Natural killer cell (primary cell): ENCODE data around the gene SLC7A14. TPM values are rescaled to one million over a fixed set of nuclear protein-coding genes. Genes with fewer than 3 reads are reported as not detected.

Experiments
- ATAC-seq, 3 donors: fragments of 150-1000 bp in 2 of 3; fragments of 200-7000 bp in 1 of 3; cut with Tn5 transposase; 1 replicate in 1 of 3; 2 replicates in 2 of 3; pipeline ENCODE4 v1.10.0; 2021; ENCODE audit warnings: mild to moderate bottlenecking in 2 of 3, moderate library complexity in 2 of 3
- DNase-seq, 2 donors: peaks; one replicate each; pipeline versions ENCODE4 v3.0.0 to v3.0.0-alpha.2; 2013 to 2021; ENCODE audit warnings: mixed read lengths in 1 of 2
- H3K27ac ChIP-seq: one replicate; pipeline ENCODE4 v1.5.1; 2013; ENCODE audit warnings: mild to moderate bottlenecking, low read length
- H3K27me3 ChIP-seq: one replicate; pipeline ENCODE4 v1.6.1; 2013; ENCODE audit warnings: low read length; ENCODE audit not compliant: control insufficient read depth, insufficient read depth
- H3K36me3 ChIP-seq: one replicate; pipeline ENCODE4 v1.6.1; 2013; ENCODE audit warnings: low read length; ENCODE audit not compliant: control insufficient read depth, insufficient read depth
- H3K4me1 ChIP-seq: one replicate; pipeline ENCODE4 v1.6.1; 2013; ENCODE audit warnings: low read length; ENCODE audit not compliant: control insufficient read depth, insufficient read depth
- H3K4me3 ChIP-seq: one replicate; pipeline ENCODE4 v1.5.1; 2013; ENCODE audit warnings: low read length
- H3K9me3 ChIP-seq: one replicate; pipeline ENCODE4 v1.6.1; 2013; ENCODE audit warnings: low read length; ENCODE audit not compliant: control insufficient read depth, insufficient read depth
- H3K27ac Mint-ChIP-seq, 2 donors: one replicate each; pipeline ENCODE4 v1.8.0; 2022; ENCODE audit warnings: mild to moderate bottlenecking in 2 of 2, mixed read lengths in 2 of 2, moderate library complexity in 1 of 2
- H3K27me3 Mint-ChIP-seq, 2 donors: one replicate each; pipeline ENCODE4 v1.8.0; 2022; ENCODE audit warnings: low read depth in 2 of 2, mixed read lengths in 2 of 2
- H3K36me3 Mint-ChIP-seq: one replicate; pipeline ENCODE4 v1.8.0; 2022; ENCODE audit warnings: mixed read lengths
- H3K4me1 Mint-ChIP-seq, 2 donors: one replicate each; pipeline ENCODE4 v1.8.0; 2022; ENCODE audit warnings: mixed read lengths in 2 of 2
- H3K4me3 Mint-ChIP-seq: one replicate; pipeline ENCODE4 v1.8.0; 2022; ENCODE audit warnings: mild to moderate bottlenecking, moderate library complexity, mixed read lengths
- H3K9me3 Mint-ChIP-seq, 2 donors: one replicate each; pipeline ENCODE4 v1.8.0; 2022; ENCODE audit warnings: mixed read lengths in 2 of 2
- WGBS: methylation state at CpG from one replicate; pipeline ENCODE4 v1.1.7; 2013; ENCODE audit warnings: missing lambda C conversion rate; ENCODE audit not compliant: insufficient coverage; 5-methylcytosine and 5-hydroxymethylcytosine counted together
- intact Hi-C: fragments of 100-400 bp; cut with micrococcal nuclease; formaldehyde crosslinking; loops from one replicate; pipeline ENCODE4 v1.14.2; 2022
- total RNA-seq, 4 donors: library from RNA; stranded (reverse); fragments of 120-200 nt in 1 of 4; gene quantifications; one replicate each; pipeline versions ENCODE4 v1.2.3 to v1.2.4, GENCODE V29; 2013 to 2022
- TF ChIP-seq, protein P1 (sequence below): fragments of 200-600 bp; IDR thresholded peaks from one replicate; pipeline ENCODE4 v1.8.0; 2022; ENCODE audit warnings: antibody characterized with exemption

Gene SLC7A14
- total RNA-seq, 3 donors from 2014 or later (not counting 1 experiment from before 2014, with no cell fraction given), result not detected

DNA sequence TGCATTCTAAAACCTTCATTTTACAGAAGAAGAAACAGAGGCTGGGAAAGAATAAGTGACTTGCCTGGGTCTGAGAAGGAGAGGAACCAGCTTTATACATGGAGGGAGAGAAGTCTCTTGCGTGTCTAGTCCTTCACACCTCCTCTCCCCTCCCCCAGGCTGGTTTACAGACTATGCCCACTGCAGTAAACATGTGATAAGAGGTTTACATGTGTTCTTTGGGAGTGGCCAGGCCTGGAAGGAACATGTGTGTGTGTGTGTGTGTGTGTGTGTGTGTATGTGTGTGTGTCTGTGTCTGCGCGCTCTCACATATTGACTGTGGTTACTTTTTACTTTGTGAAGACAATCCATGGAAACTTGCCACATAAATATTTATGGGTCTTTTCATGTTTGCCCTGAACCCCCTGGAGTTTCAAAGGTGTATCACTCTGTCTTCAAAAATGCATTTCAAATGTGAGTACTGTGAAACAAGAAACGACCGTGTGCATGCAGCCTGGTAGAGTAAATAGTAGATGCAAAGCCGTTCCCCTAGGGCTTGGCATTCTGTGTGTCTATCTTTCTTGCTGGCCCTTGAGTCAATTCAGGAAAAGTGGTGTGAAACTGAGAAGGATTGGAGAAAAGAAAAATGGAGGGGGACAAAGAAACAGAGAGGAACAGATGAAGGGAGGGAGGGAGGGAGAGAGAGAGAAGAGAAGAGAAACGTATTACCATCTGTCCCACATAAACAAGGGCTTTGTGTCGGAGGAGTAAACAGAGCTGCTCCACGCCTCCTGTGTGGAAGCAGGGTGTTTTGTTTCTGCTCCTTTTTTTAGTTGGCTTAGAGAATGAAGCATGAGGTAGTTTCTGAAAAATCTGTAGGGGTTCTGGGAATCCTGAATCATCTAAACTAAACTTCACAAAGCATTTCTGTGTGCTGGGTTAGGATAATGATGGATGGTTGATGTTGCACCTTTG, 115.5 kb downstream of the SLC7A14 start:
- no peak for DNase-seq
- WGBS, result 72% methylated on average over 7 of the region's 9 CpGs
- Mint-ChIP-seq H3K9me3 (no peaks in the 10 kb centered on the region), H3K4me1 (no peaks in the 10 kb centered on the region), H3K36me3 (no peaks in the 10 kb centered on the region), H3K27me3 (peaks cover 17 to 25% of the 10 kb centered on the region in 2 donors), H3K4me3 (no peak overlapping the region), H3K27ac (no peak overlapping the region)
- TF ChIP-seq, protein P1, sequence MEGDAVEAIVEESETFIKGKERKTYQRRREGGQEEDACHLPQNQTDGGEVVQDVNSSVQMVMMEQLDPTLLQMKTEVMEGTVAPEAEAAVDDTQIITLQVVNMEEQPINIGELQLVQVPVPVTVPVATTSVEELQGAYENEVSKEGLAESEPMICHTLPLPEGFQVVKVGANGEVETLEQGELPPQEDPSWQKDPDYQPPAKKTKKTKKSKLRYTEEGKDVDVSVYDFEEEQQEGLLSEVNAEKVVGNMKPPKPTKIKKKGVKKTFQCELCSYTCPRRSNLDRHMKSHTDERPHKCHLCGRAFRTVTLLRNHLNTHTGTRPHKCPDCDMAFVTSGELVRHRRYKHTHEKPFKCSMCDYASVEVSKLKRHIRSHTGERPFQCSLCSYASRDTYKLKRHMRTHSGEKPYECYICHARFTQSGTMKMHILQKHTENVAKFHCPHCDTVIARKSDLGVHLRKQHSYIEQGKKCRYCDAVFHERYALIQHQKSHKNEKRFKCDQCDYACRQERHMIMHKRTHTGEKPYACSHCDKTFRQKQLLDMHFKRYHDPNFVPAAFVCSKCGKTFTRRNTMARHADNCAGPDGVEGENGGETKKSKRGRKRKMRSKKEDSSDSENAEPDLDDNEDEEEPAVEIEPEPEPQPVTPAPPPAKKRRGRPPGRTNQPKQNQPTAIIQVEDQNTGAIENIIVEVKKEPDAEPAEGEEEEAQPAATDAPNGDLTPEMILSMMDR, result no peak
- no peak for ATAC-seq
- H3K27me3 ChIP-seq, result no peaks in the 10 kb centered on the region
- intact Hi-C loops, result no loop called here
- no peak overlapping the region for H3K4me3 ChIP-seq
- H3K36me3 ChIP-seq, result no peaks in the 10 kb centered on the region
- H3K27ac ChIP-seq, result no peak overlapping the region
- H3K9me3 ChIP-seq, result no peaks in the 10 kb centered on the region
- no peaks in the 10 kb centered on the region for H3K4me1 ChIP-seq

DNA sequence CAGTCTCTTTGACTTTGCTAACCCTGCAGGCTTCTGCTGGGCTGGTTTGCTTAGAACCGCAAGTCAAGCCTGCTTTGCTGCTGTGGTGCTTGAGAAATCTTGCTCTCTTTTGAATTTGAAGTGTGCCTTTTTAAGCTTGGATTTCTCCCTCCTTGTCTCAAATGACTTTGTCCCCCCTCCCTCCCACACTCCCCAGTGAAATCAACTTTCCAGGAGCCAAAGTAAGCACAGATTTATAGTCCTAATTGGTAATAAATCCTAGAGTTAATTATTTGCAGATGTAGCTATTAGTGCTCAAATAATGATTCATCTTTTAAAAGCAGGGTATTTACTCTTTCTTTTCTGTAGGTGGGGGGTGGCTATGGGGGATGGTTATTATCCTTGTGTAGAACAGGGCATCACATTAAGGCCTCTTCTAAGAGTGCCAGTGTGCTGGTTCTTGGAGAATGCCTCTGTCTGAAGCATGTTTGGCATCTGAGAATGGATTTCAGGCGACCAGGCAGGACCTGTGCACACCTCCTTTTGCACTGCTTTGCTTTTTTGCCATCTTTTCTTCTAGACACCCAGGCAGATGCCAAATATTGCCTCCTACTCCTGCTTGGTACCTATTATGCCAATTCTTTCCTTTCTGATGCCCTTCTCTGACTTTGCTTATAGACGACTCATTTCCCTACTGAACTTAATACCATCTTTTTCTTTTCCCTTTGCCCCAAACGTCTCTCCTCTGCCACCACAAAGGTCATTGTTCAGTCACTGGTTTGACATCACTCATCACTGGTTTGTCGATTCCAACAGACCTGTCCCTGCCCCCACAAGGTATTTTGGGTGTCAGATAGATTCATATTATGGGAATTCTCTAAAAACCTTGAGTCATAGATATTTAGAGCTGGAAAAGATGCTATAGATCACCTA, 116.5 kb downstream of the SLC7A14 start:
- ATAC-seq, result no peak
- Histone ChIP-seq H3K9me3 (no peaks in the 10 kb centered on the region), H3K27ac (no peak overlapping the region), H3K4me1 (no peaks in the 10 kb centered on the region), H3K36me3 (no peaks in the 10 kb centered on the region), H3K4me3 (no peak overlapping the region), H3K27me3 (no peaks in the 10 kb centered on the region)
- TF ChIP-seq, protein P1, result no peak
- H3K4me3 Mint-ChIP-seq, result no peak overlapping the region
- no peaks in the 10 kb centered on the region for H3K4me1 Mint-ChIP-seq
- H3K9me3 Mint-ChIP-seq, result no peaks in the 10 kb centered on the region
- 65% methylated on average over 4 of the region's 5 CpGs for WGBS
- no peaks in the 10 kb centered on the region for H3K36me3 Mint-ChIP-seq
- DNase-seq, result no peak
- no peak overlapping the region for H3K27ac Mint-ChIP-seq
- intact Hi-C loops, result no loop called here
- peaks cover 16 to 18% of the 10 kb centered on the region in 2 donors for H3K27me3 Mint-ChIP-seq

DNA sequence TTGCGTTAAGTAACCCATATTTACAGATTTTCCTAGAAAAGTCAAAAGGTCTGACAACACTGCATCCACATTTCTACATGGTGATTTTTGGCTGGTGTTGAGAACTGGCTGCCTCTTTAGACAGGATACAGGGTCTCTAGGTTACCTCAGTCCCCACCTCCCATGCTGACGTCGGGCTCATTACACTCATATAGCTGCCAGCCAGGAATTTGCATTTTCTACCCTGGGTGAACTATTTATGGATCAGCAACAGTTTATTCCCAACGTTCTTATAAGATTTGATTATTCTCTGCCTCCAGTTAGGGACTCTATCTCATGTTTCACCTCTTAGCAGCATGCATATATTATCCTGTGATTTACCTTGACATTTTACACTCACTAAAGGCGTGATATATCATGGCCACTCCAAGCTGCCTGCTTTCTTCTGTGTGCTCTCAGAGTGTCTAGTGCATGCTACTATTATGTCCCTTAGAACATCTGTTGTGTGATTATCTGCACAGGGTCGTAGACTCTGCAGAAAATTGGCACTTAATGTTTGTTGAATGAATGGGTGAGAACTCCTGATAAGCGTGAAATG, 118.2 kb downstream of the SLC7A14 start:
- H3K27me3 Mint-ChIP-seq, result peaks cover 25 to 26% of the 10 kb centered on the region in 2 donors
- H3K36me3 Mint-ChIP-seq, result no peaks in the 10 kb centered on the region

More for the DNA sequence above, 118.2 kb downstream of the SLC7A14 start:
- no peaks in the 10 kb centered on the region for H3K4me1 ChIP-seq
- H3K27ac ChIP-seq, result no peak overlapping the region
- intact Hi-C loops, result no loop called here
- no peak for ATAC-seq
- no peaks in the 10 kb centered on the region for H3K27me3 ChIP-seq
- H3K36me3 ChIP-seq, result no peaks in the 10 kb centered on the region
- no peak overlapping the region for H3K4me3 ChIP-seq
- Mint-ChIP-seq H3K4me1 (no peaks in the 10 kb centered on the region), H3K9me3 (no peaks in the 10 kb centered on the region), H3K4me3 (no peak overlapping the region), H3K27ac (no peak overlapping the region)
- TF ChIP-seq, protein P1, result no peak
- no peaks in the 10 kb centered on the region for H3K9me3 ChIP-seq
- DNase-seq, result no peak
- WGBS, result 83% methylated on average over 6 of the region's 7 CpGs
